Activated CD8-positive, alpha-beta memory T cell treated with anti-CD3 and anti-CD28 coated beads, Interleukin-2, amount 50 U/mL, for 48 hours (primary cell): ENCODE measurements around the gene GLRA3.
"Not testable (repeated sequence)": the region's sequence is repeated elsewhere in the genome, so short reads cannot be mapped to it uniquely, and the experiment has no call there.

Source experiments
- DNase-seq: peaks from one replicate; pipeline ENCODE4 v3.0.0-alpha.2; 2020

The GLRA3 gene

GRCh38 chr4:174808836-174809235 is 20.2 kb downstream of the GLRA3 start:
- no peak for DNase-seq

- DNase-seq, result no peak
These were observed 20.9 kb downstream of the GLRA3 start for GRCh38 chr4:174808119-174808518.

GRCh38 chr4:174805746-174806145 is 23.3 kb downstream of the GLRA3 start:
- DNase-seq, result no peak

- no peak for DNase-seq
These were observed 34.4 kb downstream of the GLRA3 start for GRCh38 chr4:174794543-174795094.

- no peak for DNase-seq
These were observed 39.4 kb downstream of the GLRA3 start for GRCh38 chr4:174789657-174790056.

- not testable (repeated sequence) for DNase-seq
These were observed 50.6 kb downstream of the GLRA3 start for GRCh38 chr4:174778274-174778986.

- no peak for DNase-seq
These were observed 53.7 kb downstream of the GLRA3 start for GRCh38 chr4:174775366-174775765.

GRCh38 chr4:174764105-174764729 is 64.8 kb downstream of the GLRA3 start:
- DNase-seq, result no peak

GRCh38 chr4:174763454-174764104 is 65.5 kb downstream of the GLRA3 start:
- no peak for DNase-seq

- DNase-seq, result no peak
These were observed 67.6 kb downstream of the GLRA3 start for GRCh38 chr4:174761451-174761850.

- DNase-seq, result no peak
These were observed 71.3 kb downstream of the GLRA3 start for GRCh38 chr4:174757736-174758135.

GRCh38 chr4:174753021-174753420 is 76.0 kb downstream of the GLRA3 start:
- no peak for DNase-seq

- DNase-seq, result no peak
These were observed 77.0 kb downstream of the GLRA3 start for GRCh38 chr4:174752026-174752425.

GRCh38 chr4:174749091-174749490 is 80.0 kb downstream of the GLRA3 start:
- DNase-seq, result no peak

- DNase-seq, result no peak
These were observed 82.3 kb downstream of the GLRA3 start for GRCh38 chr4:174746710-174747109.

GRCh38 chr4:174742561-174742960 is 86.5 kb downstream of the GLRA3 start:
- DNase-seq, result no peak

GRCh38 chr4:174739576-174739975 is 89.5 kb downstream of the GLRA3 start:
- DNase-seq, result no peak

- no peak for DNase-seq
These were observed 94.9 kb downstream of the GLRA3 start for GRCh38 chr4:174734181-174734580.

GRCh38 chr4:174717828-174718227 is 111.2 kb downstream of the GLRA3 start:
- DNase-seq, result no peak

- DNase-seq, result no peak
These were observed 111.9 kb downstream of the GLRA3 start for GRCh38 chr4:174716986-174717770.

- no peak for DNase-seq
These were observed 114.4 kb downstream of the GLRA3 start for GRCh38 chr4:174714393-174715211.

- no peak for DNase-seq
These were observed 115.2 kb downstream of the GLRA3 start for GRCh38 chr4:174713821-174714220.
